Uterus (tissue), 4 donors: Measurements from ENCODE around the gene FOXP2. TPM values are rescaled to one million over a fixed set of nuclear protein-coding genes. Genes with fewer than 3 reads are reported as not detected.

Experiments used
- DNase-seq, 2 donors: peaks; one replicate each; pipeline ENCODE4 v3.0.0-alpha.2; 2019 to 2020
- H3K27ac ChIP-seq, 2 donors: fragments of 200-600 bp; sonication (generic); 1 replicate in 1 of 2; 2 replicates in 1 of 2; pipeline ENCODE4 v1.5.1; 2016 to 2018
- H3K27me3 ChIP-seq, 2 donors: fragments of 200-600 bp; sonication (generic); one replicate each; pipeline ENCODE4 v1.5.1; 2018 to 2019; ENCODE audit warnings: control low read depth in 1 of 2
- H3K36me3 ChIP-seq, 2 donors: fragments of 200-600 bp; sonication (generic); one replicate each; pipeline ENCODE4 v1.5.1; 2019; ENCODE audit warnings: control low read depth in 1 of 2
- H3K4me1 ChIP-seq, 2 donors: fragments of 200-600 bp; sonication (generic); one replicate each; pipeline ENCODE4 v1.5.1; 2018 to 2019; ENCODE audit warnings: control low read depth in 1 of 2
- H3K4me3 ChIP-seq, 2 donors: fragments of 200-600 bp; sonication (generic); 1 replicate in 1 of 2; 2 replicates in 1 of 2; pipeline ENCODE4 v1.5.1; 2018 to 2019; ENCODE audit warnings: mild to moderate bottlenecking in 1 of 2
- H3K9me3 ChIP-seq, 2 donors: fragments of 200-600 bp; sonication (generic); one replicate each; pipeline ENCODE4 v1.5.1; 2019; ENCODE audit warnings: control low read depth in 1 of 2
- CTCF ChIP-seq, 4 experiments: fragments of 200-600 bp in 2 of 4; fragments of 450-650 bp in 2 of 4; sonication (generic) in 2 of 4; IDR thresholded peaks; one replicate each; pipeline ENCODE4 v1.5.1; 2016 to 2019; ENCODE audit warnings: antibody characterized with exemption in 4 of 4, mild to moderate bottlenecking in 2 of 4, moderate library complexity in 1 of 4
- POLR2A ChIP-seq, 2 donors: fragments of 450-650 bp; IDR thresholded peaks; one replicate each; pipeline ENCODE4 v1.6.1; 2016; ENCODE audit warnings: antibody characterized with exemption in 2 of 2, mild to moderate bottlenecking in 1 of 2, moderate library complexity in 1 of 2
- intact Hi-C: fragments of 100-400 bp; cut with DNase I; formaldehyde crosslinking; loops from one replicate; pipeline ENCODE4 v1.15.1; 2023; ENCODE audit warnings: low total_unique reads
- total RNA-seq, 4 donors: library from RNA; depleted of rRNA in 3 of 4; stranded (reverse); fragments of >200 nt in 3 of 4; gene quantifications; one replicate each; pipeline versions ENCODE4 v1.1.0 to v1.2.4, GENCODE V29; 2014 to 2023
- donor health status: DM: yes; HTN: yes; CAD: no.

FOXP2 gene
- total RNA-seq, 4 donors from 2014 or later = 17.6 to 59.3 (median 24.9) TPM

- no peaks in the 10 kb centered on the region for H3K36me3 ChIP-seq
- no peak overlapping the region for H3K4me3 ChIP-seq
- no peaks in the 10 kb centered on the region for H3K4me1 ChIP-seq
- H3K9me3 ChIP-seq = no peaks in the 10 kb centered on the region
- no peak overlapping the region for H3K27ac ChIP-seq
- H3K27me3 ChIP-seq = no peaks in the 10 kb centered on the region
- DNase-seq = no peak
- intact Hi-C loops = no loop called here
- TF ChIP-seq POLR2A (IDR thresholded peaks at IDR 0.05) = no peak
- no peak for TF ChIP-seq CTCF (IDR thresholded peaks at IDR 0.05)
Measured at GRCh38 chr7:114649689-114650088, 235.1 kb downstream of the FOXP2 start.

GRCh38 chr7:114650491-114650890, 235.9 kb downstream of the FOXP2 start:
- no peak overlapping the region for H3K27ac ChIP-seq
- H3K4me3 ChIP-seq = no peak overlapping the region
- no peaks in the 10 kb centered on the region for H3K9me3 ChIP-seq
- TF ChIP-seq POLR2A (IDR thresholded peaks at IDR 0.05) = no peak
- TF ChIP-seq CTCF (IDR thresholded peaks at IDR 0.05) = no peak
- intact Hi-C loops = no loop called here
- H3K36me3 ChIP-seq = no peaks in the 10 kb centered on the region
- no peaks in the 10 kb centered on the region for H3K27me3 ChIP-seq
- no peaks in the 10 kb centered on the region for H3K4me1 ChIP-seq
- DNase-seq = no peak

GRCh38 chr7:114652041-114652440, 237.4 kb downstream of the FOXP2 start:
- intact Hi-C loops = no loop called here
- Histone ChIP-seq H3K4me3 (no peak overlapping the region), H3K9me3 (no peaks in the 10 kb centered on the region), H3K27ac (no peak overlapping the region), H3K36me3 (no peaks in the 10 kb centered on the region), H3K27me3 (no peaks in the 10 kb centered on the region), H3K4me1 (no peaks in the 10 kb centered on the region)
- no peak for TF ChIP-seq POLR2A (IDR thresholded peaks at IDR 0.05)
- no peak for TF ChIP-seq CTCF (IDR thresholded peaks at IDR 0.05)
- no peak for DNase-seq

GRCh38 chr7:114653364-114654088, 238.9 kb downstream of the FOXP2 start:
- no peak for DNase-seq

More at GRCh38 chr7:114653364-114654088, 238.9 kb downstream of the FOXP2 start:
- Histone ChIP-seq H3K36me3 (no peaks in the 10 kb centered on the region), H3K27ac (no peak overlapping the region), H3K4me1 (no peaks in the 10 kb centered on the region), H3K27me3 (no peaks in the 10 kb centered on the region), H3K9me3 (no peaks in the 10 kb centered on the region), H3K4me3 (no peak overlapping the region)
- intact Hi-C loops = no loop called here
- TF ChIP-seq POLR2A (IDR thresholded peaks at IDR 0.05) = no peak
- no peak for TF ChIP-seq CTCF (IDR thresholded peaks at IDR 0.05)
